ENCODE data around the gene BTBD19.
A peak's percentile ranks its signal among the peaks of the same experiment; 100 is the strongest.
"Not testable (repeated sequence)": the region's sequence is repeated elsewhere in the genome, so short reads cannot be mapped to it uniquely, and the experiment has no call there.

BTBD19 gene

GRCh38 chr1:44829506-44830384 lies 21.4 kb downstream of the BTBD19 start:
- DNase-seq, result no peak

DNA sequence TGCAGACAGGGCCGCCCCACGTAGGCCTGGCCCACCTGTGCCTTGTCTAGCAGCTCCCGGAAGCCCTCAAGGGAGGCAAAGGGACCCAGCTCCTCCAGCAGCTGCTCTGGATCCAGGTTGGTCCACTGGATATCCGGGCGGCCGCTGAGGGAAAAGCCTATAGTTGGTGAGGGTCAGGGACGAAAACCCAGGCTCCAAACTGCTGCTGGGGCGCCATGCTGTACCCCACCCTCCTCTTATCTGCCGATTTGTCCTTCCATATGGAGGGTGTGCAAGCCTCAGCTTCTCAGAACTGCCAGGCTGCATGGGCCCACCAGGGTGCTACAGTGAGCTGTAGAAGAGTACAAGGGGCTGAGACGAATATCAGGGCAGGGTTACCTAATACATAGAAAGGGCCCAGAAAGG lies 22.6 kb downstream of the BTBD19 start:
- no peak for DNase-seq

DNA sequence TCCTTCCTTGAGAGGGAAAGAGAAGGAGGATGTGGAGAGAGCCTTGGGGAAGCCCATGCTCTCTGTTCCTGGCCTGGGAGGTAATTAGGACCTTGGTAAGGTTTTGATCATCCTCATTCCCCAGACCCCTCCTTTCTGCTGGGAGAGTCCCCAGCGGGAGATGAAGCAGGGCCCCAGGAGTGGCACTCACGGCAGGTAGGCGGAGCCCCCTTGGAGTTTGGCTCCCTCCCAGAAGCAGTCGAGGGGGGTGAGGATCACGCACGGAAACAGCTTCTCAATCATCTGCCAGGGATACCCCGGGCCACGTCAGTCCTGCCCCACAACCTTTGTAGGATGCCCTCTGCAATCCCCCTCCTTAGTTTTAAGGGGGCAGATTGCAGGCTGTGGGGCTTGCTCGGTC lies 23.2 kb downstream of the BTBD19 start:
- DNase-seq, result no peak

DNA sequence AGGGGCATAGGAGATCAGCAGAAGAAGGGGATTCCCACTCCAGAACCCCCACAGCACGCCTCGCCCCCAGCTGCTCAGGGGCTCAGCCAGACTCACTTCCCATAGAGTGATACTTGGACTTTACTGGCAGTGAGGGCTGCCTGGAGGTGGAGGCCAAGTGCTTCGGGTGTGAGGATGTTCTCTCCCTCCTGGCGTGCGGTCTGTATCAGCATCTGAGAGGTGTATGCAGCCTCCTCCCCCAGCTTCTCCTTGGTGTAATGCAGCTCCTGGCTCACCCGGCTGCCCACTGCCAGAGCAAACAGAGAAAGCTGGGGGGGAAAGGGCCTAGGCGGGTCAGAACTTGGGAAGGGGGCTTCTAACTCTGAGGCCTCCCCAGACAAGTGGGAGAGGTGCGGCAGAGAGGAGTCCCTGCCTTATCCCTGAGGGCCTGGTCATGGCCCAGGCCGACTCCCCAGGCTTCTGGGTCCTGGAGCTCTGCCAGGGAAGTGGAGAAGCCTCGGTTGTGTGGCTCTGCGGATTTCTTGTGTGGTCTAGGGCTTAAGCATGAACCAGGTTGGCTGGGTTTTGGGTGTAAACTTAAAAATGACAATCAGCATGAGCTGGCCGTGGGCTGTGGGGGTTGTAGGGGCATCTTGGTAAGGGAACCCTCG lies 23.9 kb downstream of the BTBD19 start:
- no peak for DNase-seq

DNA sequence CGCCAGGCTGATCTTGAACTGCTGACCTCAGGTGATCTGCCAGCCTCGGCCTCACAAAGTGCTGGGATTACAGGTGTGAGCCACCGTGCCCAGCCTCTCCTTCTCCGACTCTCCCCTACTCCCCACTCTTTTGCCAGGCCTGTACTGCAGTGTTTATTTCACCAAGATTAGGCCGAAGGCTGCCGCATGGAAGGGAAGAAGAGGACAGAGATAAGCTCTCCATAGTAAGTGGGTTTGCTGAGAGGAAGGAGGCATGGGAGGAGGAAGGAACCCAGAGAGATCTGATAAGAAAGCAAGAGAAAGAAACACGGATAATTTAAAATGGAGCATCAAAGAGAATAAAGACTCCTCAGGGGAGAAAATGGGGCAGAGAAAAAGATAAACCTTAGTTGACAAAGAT lies 26.0 kb downstream of the BTBD19 start:
- no peak for DNase-seq

- peak; percentile 55 to 68 for DNase-seq
Observed at GRCh38 chr1:44835738-44836675, 27.7 kb downstream of the BTBD19 start.

DNA sequence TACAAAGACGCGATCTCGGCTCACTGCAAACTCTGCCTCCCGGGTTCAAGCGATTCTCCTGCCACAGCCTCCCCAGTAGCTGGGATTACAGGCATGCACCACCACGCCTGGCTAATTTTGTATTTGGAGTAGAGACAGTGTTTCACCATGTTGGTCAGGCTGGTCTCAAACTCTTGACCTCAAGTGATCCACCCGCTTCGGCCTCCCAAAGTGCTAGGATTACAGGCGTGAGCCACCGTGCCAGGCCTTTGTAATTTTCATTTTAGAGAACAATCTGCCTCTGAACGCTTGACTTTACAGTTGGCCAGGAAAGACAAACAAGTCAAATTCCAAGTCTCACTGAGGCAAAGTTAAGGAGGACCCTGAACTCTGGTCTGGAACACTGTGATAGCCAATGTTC lies 30.0 kb downstream of the BTBD19 start:
- DNase-seq, result not testable (repeated sequence)

DNA sequence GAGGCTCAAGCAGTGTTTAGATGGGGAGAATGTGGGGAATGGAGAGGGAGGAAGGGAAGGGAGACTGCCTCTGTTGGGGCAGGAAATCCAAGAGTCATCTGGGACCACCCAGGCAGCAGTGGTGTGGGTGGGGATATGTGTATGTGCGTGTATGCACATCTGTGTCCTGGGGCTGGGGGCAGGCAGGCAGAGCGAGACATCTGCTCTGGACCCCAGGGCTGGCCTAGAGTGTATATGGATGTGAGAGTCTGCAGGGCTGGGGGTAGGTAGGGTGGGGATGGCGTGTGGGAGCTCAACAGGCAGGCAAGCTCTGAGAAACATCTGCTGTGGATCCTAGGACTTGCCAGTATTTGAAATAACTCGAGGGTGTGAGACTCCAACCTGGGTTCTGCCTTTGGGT lies 31.3 kb downstream of the BTBD19 start:
- no peak for DNase-seq

GRCh38 chr1:44842486-44842861 lies 34.2 kb downstream of the BTBD19 start:
- DNase-seq, result no peak

GRCh38 chr1:44842862-44843655 lies 34.7 kb downstream of the BTBD19 start, which contains the start of gene PTCH2:
Gene PTCH2, minus strand, starts transcription at chr1:44843253. Its CDS starts 321 bp downstream, at chr1:44842932.
- DNase-seq, result no peak

DNA sequence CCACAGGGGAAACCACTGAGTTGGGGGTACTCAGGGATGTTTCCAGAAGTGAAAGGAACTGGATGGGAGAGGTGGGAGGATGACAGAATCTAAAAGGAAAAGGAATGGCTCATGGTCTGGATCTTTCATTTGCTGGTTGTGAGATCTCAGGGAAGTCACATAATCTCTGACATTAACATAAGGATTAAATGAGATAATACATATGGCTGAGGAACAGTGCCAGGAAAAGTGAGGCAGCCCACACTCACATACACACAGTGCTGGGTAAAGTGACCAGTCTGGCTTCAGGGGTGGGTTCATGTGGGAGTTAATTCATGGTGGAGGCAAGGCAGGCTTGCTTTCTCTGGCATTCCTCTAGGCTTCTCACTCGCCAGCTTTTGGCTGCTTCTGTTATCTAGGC lies 38.7 kb downstream of the BTBD19 start:
- no peak for DNase-seq

DNA sequence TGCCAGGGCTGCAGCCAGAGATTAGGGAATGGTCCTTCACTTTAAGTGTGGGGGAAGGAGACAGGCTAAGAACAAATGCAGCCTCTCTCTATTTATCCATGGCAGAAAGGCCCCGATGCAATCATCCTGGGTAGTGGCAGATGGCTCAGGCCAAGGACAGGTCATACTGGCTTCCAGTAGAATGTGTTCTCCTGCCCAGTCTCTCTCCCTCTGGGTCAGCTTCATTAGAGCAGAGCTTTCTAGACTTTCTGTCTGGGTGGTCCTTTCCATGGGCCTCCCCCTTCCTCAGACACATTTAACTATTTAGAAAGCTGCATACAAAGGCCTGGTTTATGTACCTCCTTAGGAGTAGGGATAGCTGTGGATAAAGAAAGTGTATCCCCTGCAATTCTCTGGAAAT lies 39.5 kb downstream of the BTBD19 start:
- DNase-seq, result no peak

GRCh38 chr1:44848456-44849181 lies 40.3 kb downstream of the BTBD19 start:
- no peak for DNase-seq

DNA sequence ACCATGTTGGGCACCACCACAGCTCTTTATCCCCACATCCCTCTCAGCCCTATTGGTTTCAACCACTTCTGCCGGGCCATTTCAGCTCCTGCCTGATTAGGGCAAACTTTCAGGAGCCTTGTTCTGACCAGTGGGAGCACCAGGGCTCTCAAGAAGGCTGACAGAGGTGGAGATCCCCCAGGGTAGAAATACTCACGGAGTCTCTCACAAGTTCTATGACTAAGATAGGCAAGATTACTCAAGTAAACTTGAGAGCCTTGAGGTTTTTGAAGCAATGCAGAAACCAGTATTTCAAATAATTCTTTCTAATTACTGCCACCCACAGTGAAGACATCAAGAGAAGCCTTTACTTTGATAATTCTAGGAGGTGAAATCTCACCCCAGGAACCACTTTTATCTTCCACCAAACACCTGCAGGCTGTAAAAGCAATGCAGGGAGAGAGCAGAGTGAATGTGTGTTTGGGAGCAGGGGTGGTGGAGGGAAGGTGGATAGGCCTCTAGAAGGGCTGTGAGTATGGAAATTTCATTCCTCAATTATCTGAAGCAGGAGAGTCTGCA lies 41.3 kb downstream of the BTBD19 start:
- DNase-seq, result no peak

GRCh38 chr1:44851308-44851707 lies 43.0 kb downstream of the BTBD19 start:
- no peak for DNase-seq

DNA sequence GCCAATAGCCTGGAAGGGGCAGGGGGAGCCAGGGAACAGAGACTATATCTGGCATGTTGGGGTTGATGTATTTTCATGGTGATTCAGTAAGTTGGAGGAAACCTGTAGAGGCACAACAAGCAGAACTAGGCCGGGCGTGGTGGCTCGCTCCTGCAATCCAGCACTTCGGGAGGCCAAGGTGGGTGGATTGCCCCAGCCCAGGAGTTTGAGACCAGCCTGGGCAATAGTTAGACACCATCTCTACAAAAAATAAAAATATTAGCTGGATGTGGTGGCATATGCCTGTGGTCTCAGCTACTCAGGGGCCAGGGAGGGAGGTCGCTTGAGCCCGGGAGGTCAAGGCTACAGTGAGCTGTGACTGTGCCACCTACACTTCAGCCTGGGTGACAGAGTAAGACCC lies 44.9 kb downstream of the BTBD19 start:
- DNase-seq, result no peak

- DNase-seq, result no peak
Observed at GRCh38 chr1:44854970-44855369, 46.6 kb downstream of the BTBD19 start.

- no peak for DNase-seq
Observed at GRCh38 chr1:44855742-44856141, 47.4 kb downstream of the BTBD19 start.

- DNase-seq, result no peak
Observed at GRCh38 chr1:44857446-44857845, 49.1 kb downstream of the BTBD19 start.

DNA sequence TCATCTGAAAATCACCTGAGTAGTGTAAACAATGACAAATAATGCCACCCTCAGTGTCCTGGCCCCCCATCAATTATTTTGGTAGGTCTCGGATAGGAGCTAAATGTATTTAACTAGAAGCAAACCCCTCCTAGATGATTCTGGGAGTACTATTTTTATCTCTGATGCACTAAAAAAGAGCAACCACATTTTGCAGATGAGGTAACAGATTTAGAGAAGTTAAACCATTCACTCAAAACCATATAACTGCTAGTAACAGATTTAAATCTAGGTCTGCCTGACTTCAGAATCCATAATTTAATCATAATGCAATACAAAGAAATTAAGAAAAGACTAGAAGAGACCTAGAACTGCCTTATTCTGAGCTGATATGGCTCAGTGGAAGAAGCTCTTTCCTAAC lies 52.0 kb downstream of the BTBD19 start:
- DNase-seq, result no peak

- DNase-seq, result no peak
Observed at GRCh38 chr1:44860891-44861425, 52.6 kb downstream of the BTBD19 start.

Data from AML-193 (cell line).